ENCODE data around the gene HNRNPLL. TPM values are rescaled to one million over a fixed set of nuclear protein-coding genes. Genes with fewer than 3 reads are reported as not detected.
"Not testable (repeated sequence)": the region's sequence is repeated elsewhere in the genome, so short reads cannot be mapped to it uniquely, and the experiment has no call there.

The HNRNPLL gene
- total RNA-seq, 1 donor from 2014 or later = 50.2 TPM

DNA sequence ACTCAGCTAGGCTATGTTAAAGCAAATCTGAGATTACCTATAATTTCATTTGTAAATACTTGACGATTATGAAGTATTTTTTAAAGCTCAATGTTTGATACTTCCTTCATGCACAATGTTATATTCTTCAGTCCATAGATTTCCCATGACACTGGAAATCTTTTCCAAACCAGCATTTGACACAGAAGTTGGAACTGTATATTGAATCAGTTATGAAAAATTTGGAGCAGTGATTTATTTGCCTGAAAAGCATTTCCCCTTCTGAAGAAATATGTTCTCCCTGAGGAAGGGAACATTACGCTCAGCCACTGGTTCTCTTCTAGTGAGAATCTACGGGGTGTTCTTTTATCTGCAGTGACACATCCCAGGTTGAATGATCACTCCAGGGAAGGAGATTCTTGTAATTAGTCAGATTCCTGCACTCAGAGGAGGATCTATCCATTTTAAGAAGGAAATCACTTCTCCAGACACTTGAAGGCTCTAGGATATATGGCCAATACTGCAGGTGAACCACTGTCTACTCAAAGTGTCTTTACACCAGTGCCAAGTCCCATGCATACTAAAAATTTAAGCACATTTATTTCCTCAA lies 64.7 kb downstream of the HNRNPLL start:
- intact Hi-C loops (cut with DNase I) = loop anchor here (5.0 kb wide), 1 partner anchor 204 kb away; no protein-coding TSS in a partner anchor
- ATAC-seq (no peak), DNase-seq (ENCODE audit: low spot score) (no peak)

DNA sequence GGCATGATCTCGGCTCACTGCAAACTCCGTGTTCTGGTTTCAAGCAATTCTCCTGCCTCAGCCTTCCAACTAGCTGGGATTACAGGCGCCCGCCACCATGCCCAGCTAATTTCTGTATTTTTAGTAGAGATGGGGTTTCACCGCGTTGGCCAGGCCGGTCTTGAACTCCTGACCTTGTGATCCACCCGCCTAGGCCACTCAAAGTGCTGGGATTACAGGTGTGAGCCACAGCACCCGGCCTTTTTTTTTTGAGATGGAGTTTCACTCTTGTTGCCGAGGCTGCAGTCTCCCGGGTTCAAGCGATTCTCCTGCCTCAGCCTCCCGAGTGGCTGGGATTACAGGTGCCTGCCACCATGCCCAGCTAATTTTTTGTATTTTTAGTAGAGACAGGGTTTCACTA lies 65.4 kb downstream of the HNRNPLL start:
- not testable (repeated sequence) for ATAC-seq; DNase-seq (ENCODE audit: low spot score)
- intact Hi-C loops (cut with DNase I) = loop anchor here (5.0 kb wide), 1 partner anchor 205 kb away; no protein-coding TSS in a partner anchor

DNA sequence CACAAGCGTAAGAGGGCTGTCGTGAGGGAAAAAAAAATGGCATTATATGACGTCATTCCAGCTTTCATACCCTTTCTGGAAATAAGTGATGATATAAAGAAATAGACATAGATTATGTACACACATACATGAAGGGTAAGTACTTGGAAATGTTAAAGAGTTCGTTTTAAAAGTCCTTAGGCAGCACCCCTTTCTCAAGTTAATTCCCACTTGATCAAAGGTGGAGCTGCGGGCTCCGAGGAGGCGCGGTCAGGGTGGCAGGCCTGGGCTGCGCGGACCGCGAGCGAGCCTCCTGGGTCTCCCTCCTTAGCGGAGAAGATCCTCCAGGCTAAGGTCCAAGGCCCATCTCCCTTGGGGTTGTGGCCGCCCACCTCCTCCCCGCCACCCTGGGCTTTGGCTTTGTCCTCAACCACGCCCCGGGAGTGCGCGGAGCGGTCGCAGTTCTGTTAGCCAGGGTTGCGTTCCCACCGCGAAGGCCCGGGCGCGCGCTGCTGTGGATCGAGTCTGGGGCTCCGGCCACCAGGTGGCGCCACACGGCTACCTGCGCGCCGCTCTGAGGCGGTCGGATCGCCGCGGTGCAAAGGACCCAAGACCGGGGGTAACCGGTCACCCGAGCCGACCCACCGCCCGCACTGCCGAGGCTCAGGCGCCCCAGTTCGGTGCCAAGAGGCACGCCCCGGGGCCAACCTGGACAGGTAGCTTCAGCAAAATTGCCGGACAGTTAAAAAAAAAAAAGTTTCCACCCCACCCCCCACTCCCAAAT lies 66.8 kb downstream of the HNRNPLL start:
- DNase-seq (ENCODE audit: low spot score) (peak; percentile 92), ATAC-seq (peak; percentile 96)
- intact Hi-C loops (cut with DNase I) = loop anchor here (5.0 kb wide), 1 partner anchor 206 kb away; no protein-coding TSS in a partner anchor

DNA sequence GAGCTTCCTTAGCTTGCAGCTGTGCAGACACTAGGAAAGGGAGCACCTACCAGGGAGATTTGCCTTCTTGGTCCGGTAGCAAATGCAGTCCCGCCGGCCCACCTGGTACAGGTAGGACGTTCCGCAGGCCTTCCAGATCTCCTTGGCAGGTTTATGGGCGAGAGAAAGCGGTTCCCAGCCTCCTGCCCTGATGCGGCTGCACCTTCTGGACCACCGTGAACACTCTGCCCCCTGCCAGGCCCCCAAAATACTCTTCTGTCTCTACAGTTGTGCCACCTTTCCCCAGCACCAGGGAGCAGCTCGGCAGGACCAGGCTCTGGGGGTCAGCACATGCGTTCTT lies 67.4 kb downstream of the HNRNPLL start:
- DNase-seq (ENCODE audit: low spot score) = no peak
- intact Hi-C loops (cut with DNase I) = loop anchor here (5.0 kb wide), 1 partner anchor 207 kb away; no protein-coding TSS in a partner anchor
- peak; percentile 18 for ATAC-seq

DNA sequence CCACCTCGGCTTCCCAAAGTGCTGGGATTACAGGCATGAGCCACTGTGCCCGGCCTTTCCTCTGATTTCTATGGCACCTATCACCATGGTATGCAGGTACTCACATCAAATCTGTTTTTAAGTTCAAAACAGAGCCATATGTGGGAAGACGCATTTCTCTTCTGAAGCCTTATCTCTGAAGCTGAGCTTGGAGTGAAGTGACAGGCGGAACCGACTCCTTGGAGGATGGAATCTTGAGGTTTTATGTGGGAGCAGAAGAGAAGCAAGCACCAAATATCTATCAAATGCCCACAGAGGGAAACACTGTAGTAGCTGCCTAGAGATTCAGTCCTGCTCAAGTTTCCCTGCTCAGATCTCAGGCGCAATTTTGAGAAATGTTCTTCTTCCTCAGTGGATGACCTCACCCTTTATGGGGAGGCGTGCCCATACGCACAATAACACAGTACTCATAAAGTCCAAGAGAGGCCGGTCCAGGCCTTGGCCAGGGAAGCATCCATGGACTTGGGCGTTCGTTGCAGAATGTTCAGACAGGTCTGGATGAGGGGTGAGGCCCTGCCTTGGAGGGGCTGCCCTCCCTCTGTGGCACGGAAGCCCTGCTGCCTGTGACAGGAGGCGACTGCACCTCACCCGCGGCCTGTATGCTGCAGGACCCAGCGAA lies 67.9 kb downstream of the HNRNPLL start:
- DNase-seq (ENCODE audit: low spot score) (no peak), ATAC-seq (peak; percentile 11)
- intact Hi-C loops (cut with DNase I) = loop anchor here (5.0 kb wide), 1 partner anchor 207 kb away; no protein-coding TSS in a partner anchor

DNA sequence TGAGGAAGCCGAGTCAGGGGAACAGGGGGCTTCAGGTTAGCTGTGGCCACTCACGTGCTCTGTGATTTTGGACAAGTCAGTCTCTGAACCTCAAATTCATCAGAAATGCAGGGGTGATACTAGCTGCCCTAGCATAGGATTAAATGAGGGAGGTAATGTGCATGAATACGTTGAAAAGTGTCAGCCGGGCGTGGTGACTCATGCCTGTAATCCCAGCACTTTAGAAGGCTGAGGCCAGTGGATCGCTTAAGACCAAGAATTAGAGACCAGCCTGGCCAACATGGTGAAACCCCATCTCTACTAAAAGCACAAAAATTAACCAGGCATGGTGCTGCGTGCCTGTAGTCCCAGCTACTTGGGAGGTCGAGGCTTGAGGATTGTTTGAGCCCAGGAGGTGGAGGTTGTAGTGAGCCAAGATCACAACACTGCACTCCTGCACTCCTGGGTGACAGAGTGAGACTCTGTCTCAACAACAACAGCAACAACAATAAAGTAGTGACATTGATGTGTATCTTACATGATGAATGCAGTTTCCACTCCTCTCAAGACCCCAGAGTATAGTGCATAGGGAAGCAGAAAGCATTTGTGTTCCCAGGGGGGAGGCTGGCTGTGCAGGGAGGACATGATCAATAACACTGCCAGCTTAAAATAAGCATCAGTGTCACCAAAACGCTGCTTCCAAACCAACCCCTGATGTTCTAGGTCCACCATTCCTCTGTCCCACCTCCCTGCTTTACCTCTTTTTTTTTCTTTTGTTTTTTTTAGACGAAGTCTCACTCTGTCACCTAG lies 68.8 kb downstream of the HNRNPLL start:
- DNase-seq (ENCODE audit: low spot score) = no peak
- intact Hi-C loops (cut with DNase I) = no loop called here
- ATAC-seq = no peak

DNA sequence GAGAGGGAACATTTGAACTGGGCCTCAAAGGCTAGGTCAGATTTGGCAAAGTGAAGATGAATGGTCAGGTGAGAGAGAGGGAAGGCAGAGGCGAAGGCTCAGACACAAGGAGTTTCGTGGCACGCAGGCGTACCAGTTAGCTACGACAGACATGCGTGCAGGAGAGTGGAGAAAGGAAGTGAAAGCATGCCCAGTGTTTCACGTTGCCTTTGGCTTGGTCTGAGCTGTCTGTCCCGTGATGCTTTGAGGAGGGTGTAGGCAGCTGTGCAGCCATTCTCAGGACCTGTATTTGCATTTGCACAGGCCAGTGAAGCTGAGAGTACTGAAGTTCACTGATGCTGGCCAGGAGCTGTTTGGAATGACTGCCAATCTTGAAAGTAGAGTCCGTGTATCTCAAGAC lies 69.5 kb downstream of the HNRNPLL start:
- ATAC-seq (peak; percentile 44), DNase-seq (ENCODE audit: low spot score) (no peak)
- intact Hi-C loops (cut with DNase I) = no loop called here

DNA sequence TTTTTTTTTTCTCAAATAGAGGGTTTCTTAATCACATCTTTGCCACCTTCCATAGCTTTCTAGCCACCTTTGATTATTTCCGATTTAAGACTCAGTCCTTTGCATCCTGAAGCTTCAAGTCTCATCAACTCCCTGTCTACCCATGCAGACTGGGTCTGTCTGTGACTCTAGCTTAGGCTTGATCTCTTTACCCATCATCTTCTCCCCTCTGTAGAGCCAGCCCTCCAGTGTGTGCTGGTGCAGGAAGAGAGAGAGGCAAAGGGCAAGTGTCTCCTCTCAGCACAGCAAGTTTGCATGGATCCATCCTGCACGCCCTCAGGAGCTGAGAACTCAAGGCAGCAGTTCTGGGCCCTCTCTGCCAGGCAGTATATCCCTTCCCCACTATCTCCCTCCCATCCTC lies 70.4 kb downstream of the HNRNPLL start:
- intact Hi-C loops (cut with DNase I) = no loop called here

DNA sequence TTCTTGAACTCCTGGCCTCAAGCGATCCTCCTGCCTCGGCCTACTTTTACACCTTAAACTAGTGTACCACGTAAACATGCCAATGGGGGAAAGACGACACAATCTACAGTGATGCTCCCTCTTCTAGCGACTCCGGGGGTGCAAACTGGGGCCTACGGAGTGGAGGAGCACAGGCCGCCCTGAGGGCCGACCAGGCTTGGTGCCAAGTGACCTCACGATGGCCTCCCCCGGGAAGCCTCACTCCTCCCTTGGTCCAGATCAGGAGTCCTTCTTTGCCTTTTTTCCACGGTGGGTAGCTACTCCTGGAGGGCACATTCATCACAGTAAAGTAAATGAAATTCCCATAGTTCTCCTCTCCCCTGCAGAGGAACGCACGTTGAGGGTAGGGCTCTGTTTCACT lies 73.5 kb downstream of the HNRNPLL start:
- no peak for ATAC-seq
- DNase-seq (ENCODE audit: low spot score) = no peak
- intact Hi-C loops (cut with DNase I) = no loop called here

More for the DNA sequence above, 70.4 kb downstream of the HNRNPLL start:
- DNase-seq (ENCODE audit: low spot score) (no peak), ATAC-seq (no peak)

DNA sequence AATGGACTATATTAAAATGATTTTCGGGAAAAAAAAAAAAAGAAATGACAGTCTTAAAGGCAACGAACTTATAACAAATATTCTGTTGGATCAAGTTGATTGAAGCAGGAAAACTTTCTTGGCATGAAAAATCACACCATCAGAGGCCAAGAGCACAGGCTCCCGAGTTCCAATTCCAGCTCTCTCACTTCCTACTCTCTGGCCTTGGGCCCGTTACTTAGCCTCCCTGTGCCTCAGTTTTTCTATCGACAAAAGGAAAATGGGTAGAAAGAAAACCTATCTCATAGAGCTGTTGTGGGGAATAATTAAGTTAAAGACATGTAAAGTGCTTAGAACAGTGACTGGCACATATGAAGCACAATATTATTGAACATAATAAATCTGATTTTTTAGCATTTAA lies 74.2 kb downstream of the HNRNPLL start:
- intact Hi-C loops (cut with DNase I) = no loop called here
- DNase-seq (ENCODE audit: low spot score) (no peak), ATAC-seq (no peak)

DNA sequence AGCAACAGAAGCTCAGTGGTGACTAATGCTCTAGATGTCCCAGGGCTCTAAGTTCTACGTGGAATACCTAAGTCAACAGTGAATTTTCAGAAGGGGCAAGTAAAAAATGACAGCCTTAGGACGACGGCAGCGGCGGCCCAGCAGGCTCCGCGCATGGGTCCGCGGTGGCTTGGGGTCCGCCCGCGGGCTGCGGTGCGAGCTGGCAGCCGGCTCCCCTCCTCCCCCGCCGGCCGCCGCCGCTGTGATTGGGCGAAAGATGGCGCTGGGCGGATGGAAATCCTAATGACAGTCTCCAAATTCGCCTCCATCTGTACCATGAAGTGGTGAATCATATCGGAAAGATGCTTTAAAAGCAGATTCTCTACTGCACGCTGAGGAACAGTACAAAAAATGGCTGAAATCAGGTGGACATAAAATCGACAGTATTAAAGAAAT lies 74.7 kb downstream of the HNRNPLL start:
- intact Hi-C loops (cut with DNase I) = no loop called here
- DNase-seq (ENCODE audit: low spot score) (no peak), ATAC-seq (peak; percentile 16)

DNA sequence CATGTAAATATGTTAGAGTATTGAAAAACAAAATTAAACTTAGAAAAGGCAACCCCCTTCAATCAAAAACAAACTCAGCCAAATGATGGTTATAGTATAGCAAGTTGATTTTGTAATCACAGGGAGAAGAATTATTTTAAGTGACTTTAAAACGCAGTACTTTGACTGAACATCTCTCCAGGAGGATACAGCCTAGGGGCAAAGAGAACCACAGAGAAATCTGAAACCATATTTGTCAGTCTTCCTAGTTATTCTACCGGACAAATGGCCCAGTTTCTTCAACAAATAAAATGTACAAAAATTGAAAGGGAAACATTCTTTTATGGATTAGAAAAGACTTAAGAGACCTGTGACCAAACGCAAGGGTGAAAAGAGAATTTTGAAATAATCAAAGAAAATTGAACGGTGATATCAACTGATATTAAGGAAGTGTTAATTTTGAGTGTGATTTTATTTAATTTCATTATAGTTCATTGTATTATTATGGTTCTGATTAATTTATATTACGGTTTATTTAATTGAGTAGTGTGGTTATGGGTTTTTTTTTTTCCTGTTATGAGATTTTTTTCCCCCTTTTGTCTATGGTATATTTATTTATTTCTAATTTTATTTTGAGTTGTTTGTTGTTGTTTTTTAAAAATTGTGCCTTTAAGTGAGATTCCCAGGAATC lies 75.3 kb downstream of the HNRNPLL start:
- intact Hi-C loops (cut with DNase I) = no loop called here
- ATAC-seq = no peak

DNA sequence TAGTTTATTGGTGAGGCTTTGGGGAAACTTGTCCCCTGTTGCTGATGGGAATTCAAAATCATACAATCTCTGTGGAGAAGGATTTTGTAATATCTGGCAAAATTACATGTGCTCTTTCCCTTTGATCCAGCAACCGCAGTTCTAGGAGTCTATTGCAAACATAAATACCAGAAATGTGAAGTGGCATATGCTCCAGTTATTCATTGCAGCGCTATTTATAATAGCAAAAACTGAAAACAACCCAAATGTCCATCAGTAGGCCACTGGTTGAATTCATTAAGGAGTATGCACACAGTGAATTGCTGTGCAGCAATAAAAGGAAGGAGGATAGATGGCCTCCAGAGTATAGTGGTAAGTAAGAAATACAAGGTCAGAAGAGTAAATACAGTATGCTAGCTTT lies 76.5 kb downstream of the HNRNPLL start:
- intact Hi-C loops (cut with DNase I) = no loop called here
- DNase-seq (ENCODE audit: low spot score) = no peak
- ATAC-seq = peak; percentile 60

More for the DNA sequence above, 75.3 kb downstream of the HNRNPLL start:
- DNase-seq (ENCODE audit: low spot score) = no peak

DNA sequence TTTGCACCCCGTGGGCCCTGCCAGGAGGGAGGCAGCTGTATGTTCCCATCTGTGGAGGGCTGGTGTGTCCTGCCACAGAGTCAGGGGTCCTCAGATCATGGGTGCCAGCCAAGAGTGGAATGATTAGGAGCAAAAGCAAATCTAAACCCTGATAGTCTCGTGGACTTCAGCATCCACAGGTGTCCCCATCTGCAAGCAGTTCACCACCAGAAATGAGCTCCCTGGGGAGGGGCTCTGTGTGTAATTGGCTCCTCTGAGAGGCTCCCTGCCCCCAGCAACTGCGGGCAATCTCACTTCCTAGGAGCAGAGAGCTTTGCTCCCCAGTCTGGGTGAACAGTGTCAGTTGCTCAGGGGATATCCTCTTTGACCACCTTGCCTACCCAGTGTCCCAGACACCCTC lies 78.1 kb downstream of the HNRNPLL start:
- intact Hi-C loops (cut with DNase I) = no loop called here
- DNase-seq (ENCODE audit: low spot score) (no peak), ATAC-seq (no peak)

DNA sequence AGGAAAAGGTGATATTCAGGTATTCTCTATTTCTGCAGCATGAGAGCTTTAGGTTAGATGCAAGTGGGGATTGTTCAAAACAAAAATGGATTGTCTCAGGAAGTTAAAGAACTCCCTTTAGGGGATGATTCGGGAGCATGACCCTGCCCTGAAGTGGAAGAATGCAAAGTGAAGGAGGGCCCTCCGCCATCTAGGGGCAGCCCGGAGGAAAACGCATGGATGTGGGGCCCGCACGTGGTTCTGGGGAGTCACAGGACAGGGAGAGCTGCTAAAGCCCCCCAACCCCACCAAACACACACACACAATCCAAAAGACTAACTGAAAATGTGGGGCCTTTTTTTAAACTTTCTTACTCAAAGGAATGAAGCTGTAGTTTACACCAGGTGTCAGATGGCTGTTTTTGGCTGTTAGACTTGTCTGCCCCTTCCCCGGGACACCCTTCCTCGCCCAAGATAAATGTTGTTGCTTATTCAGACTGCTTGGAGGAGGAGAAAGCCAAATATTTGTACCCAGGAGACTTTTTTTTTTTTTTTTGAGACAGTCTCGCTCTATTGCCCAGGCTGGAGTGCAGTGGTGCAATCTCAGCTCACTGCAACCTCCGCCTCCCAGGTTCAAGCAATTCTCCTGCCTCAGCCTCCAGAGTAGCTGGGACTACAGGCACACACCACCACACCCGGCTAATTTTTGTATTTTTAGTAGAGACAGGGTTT lies 78.8 kb downstream of the HNRNPLL start:
- DNase-seq (ENCODE audit: low spot score) (no peak), ATAC-seq (peak; percentile 57)
- intact Hi-C loops (cut with DNase I) = no loop called here

DNA sequence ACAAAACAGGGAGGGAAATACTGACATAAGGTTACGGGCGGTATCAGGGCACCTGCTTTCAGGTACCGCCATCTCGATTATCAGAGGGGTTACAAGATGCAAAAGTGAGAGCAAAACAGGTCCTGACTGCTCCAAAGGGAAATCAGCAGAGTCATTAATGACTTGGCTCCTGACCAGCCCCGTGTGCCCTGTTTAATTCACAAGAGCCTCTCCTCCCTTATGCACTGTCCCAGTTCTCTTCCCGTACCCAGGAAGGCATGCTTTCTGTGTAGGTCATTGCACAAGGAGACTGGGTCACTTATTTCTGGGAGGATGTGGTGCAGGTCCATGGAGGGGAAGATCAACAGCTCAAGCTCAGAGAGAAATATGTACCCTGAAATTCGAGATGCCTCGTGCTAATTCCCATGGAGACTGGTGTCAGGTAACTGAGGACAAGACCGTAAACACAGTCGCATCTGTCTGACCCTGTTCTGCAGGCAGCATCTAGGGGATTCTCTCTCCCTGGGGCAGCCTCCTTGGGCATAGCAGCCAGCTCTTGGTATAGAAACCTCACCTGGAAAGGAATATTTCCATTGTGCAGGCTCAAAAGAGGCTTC lies 79.9 kb downstream of the HNRNPLL start:
- DNase-seq (ENCODE audit: low spot score) = no peak
- ATAC-seq = no peak
- intact Hi-C loops (cut with DNase I) = no loop called here

DNA sequence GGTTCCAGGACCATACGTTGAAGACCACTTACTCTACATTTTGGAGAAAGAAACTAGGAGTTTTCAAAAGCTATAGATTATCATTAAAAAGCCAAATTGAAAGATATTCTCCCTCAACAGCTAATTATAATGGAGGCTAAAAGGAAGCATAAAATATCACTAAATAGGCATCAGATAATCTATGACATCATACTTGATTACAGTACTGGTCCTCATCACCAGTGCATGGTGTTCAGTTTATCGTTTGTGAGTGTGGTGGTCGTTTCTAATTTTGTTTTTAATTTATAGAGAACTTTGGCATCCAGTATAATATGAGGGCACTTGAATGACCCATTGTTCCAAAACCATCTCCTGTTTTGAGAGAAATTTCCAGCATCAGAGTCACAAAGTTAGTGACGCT lies 80.9 kb downstream of the HNRNPLL start:
- DNase-seq (ENCODE audit: low spot score) (no peak), ATAC-seq (no peak)
- intact Hi-C loops (cut with DNase I) = no loop called here

DNA sequence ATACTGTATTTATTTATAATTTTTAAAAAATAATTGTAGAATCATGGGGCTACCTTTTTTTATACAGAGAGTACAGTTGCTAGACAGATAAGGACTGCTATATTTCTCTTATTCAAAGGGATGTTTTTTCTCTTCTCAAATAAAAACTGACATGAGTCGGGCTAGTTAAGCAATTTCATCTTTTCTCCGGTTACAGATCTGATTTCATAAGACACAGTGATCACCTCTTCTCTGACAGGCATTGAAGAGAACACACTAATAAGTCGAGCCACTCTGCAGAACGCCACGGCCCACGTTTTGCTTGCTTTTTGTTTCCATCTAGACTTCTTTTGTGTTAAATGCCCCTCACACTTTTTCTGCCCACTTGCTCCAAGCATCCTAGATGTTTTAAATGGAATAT lies 85.4 kb downstream of the HNRNPLL start:
- intact Hi-C loops (cut with DNase I) = no loop called here
- DNase-seq (ENCODE audit: low spot score) = no peak
- ATAC-seq = no peak
